SW480 (cell line): ENCODE results near the gene LRSAM1.

Source experiments
- DNase-seq: peaks from one replicate; pipeline ENCODE4 v3.0.0-alpha.2; 2016; ENCODE audit warnings: low spot score

LRSAM1 gene

GRCh38 chr9:127450830-127451607, at the start of gene LRSAM1, which contains the start of gene RPL12:
Gene LRSAM1, plus strand, starts transcription at chr9:127451510. Its CDS starts 3,018 bp downstream, at chr9:127454528.
Gene RPL12, minus strand, starts transcription at chr9:127451406. Its CDS starts 89 bp downstream, at chr9:127451317.
- peak; percentile 91 for DNase-seq

DNA sequence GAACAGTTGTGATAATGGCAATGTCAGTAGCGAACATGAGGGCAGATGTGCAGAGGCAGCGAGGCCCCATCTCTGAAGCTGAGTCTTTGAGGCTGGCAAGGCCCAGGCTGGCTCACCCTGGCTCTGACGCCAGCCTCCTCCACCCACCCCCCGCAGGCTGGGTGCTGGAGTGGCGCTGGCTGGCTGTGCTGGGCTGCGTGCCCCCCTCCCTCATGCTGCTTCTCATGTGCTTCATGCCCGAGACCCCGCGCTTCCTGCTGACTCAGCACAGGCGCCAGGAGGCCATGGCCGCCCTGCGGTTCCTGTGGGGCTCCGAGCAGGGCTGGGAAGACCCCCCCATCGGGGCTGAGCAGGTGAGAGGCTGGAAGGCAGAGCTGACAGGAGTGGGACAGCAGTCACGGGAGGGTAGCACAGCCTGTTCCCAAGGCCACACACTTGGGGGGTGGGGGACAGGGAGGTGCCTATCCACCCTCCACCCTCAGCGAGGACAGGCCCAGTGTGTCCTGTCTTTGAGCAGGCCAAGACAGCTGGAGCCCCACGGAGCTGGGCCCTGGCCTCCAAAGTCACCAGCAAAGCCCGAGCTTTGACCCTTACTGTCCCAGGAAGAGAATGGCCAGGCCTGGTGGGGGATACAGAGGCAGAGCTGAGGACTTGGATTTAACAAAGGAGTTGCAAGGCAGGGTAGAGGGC, 48.8 kb upstream of the LRSAM1 start:
- no peak for DNase-seq

GRCh38 chr9:127403507-127404192, 47.7 kb upstream of the LRSAM1 start:
- DNase-seq, result no peak

DNA sequence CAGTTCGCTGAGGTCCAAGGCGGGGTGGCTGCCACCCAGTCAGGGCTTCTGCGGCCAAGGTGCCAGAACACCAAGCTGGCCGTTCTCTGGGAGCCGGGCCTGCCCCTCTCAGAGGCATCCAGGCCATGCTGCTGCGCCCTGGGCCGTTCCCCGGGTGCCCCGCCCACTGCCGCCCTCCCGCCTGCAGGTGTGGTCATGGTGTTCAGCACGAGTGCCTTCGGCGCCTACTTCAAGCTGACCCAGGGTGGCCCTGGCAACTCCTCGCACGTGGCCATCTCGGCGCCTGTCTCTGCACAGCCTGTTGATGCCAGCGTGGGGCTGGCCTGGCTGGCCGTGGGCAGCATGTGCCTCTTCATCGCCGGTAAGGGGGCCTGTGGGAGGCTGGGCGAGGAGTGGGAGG, 46.7 kb upstream of the LRSAM1 start:
- no peak for DNase-seq

DNA sequence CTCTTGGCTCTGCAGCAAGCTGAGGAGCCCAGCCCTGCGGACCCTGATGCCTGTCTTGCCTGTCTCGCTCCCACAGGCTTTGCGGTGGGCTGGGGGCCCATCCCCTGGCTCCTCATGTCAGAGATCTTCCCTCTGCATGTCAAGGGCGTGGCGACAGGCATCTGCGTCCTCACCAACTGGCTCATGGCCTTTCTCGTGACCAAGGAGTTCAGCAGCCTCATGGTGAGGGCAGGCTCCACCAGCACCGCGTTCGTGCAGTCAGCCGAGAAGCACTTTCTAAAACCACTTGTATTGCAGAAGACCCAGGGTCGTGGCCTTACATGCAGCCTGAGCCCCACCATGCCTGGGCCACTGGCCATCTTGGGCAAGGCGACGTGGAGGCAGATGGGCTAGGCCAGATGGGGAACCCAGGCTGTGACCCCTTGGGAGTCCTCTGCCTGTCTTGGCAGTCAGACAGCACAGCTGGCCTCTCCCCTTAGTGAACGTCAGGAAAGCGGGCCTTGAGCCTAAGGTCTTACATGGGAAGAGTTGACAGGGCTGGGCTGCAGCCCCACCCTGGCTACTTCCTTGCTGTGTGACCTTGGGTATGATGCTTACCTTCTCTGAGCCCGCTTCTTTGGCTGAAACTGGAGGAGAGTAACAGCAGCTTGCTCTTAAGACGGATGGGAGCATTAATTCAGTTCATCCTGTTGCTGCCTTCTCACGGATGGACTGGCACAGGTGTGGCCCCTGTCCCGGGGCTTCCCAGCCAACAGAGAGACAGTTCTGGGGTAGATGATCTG, 45.8 kb upstream of the LRSAM1 start:
- no peak for DNase-seq

DNA sequence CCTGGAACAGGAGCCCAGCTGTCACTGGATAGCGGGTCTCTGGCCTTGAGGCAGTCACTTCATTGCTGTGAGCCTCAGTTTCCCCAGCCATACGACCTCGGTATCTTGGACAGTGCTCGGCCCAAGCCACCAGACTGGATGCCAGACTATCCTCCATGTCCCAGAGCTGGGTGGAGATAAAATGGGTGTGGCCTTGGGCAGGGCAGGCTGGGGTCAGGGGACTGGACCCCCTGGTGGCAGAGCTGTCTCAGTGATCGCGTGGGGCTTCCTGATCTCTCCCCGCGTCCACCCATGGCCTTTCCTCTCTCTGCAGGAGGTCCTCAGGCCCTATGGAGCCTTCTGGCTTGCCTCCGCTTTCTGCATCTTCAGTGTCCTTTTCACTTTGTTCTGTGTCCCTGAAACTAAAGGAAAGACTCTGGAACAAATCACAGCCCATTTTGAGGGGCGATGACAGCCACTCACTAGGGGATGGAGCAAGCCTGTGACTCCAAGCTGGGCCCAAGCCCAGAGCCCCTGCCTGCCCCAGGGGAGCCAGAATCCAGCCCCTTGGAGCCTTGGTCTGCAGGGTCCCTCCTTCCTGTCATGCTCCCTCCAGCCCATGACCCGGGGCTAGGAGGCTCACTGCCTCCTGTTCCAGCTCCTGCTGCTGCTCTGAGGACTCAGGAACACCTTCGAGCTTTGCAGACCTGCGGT, 44.4 kb upstream of the LRSAM1 start:
- no peak for DNase-seq

- DNase-seq, result no peak
These were observed 43.8 kb upstream of the LRSAM1 start for GRCh38 chr9:127407492-127407843.

- no peak for DNase-seq
These were observed 40.2 kb upstream of the LRSAM1 start for GRCh38 chr9:127411122-127411521.

DNA sequence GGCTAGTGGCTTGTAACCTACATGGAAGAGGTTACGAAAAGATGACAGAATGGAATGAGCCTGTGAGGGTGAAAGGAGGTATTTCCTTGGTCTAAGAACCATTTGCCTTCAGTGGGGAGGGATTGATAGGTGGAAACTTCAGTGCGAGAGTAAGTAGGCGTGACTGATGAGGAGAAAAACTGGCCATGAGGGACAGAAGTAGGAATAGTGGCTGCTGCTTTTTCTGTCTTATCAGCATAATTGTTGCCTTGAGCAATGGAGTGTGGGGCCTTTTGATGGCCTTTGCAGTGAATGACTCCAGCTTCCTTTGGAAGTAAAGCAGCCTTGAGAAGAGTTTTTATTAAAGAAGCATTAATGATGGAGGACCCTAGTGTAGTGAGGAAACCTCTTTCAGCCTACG, 36.2 kb upstream of the LRSAM1 start:
- DNase-seq, result no peak

DNA sequence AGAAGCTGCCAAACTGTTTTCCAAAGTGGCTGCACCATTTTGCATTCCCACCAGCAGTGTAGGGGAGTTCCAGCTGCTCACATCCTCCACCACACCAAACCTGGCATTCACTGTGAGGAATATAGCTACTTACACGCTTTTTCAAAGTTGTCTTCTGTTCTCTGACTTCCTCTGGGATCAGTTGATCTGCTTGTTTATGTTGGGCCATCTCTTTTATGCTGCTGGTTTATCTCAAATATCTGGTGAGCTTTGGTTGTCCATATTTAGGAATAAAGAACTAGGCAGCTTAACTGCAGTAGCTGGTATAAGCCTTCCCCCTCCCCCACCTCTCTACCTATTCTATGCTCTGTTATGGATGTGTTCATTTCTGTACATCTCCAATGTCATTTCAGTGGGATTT, 35.7 kb upstream of the LRSAM1 start:
- no peak for DNase-seq

DNA sequence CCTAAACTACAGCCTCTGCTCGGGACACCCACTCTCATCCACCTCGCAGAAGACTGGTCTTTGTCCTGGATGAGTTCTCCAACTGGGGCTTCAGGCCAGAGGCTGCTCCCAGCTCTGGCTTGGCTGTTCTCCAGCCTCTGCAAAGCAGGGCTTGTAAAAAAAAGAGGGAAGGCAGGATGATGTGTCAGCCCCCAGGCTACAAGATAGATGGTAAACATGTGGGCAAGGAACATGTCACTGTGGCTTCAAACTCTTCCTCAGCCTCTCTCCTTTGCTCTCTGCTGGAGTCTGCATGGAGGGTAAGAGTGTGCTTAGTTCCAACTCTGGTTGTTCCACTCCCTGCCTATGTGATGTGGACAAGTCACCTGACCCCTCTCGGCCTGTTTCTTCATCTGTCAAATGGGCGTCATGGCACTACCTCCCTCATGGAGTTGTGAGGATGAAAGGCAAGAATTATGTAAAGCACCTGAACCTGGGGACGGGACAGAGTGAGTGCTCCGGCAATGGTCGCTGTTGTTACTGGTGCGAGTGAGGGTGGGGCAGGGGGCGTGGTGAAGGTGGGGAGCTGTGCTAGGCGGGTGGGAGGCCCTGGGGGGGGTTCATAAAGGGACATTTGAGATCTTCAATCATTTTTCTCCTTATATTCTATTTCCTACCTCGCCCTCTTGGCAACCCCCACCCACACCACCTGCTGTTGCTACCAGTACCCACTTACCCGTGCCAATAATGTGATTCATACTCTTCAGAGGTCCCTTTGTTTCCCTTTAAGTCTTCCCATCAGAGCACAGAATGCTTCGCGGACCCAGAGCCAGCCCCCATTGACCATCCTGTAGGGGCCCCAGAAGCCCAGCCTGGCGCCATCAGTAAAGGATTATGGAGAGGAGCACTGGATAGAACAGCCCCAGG, 33.9 kb upstream of the LRSAM1 start:
- DNase-seq, result no peak

- peak; percentile 51 for DNase-seq
These were observed 33.3 kb upstream of the LRSAM1 start for GRCh38 chr9:127418037-127418471.

DNA sequence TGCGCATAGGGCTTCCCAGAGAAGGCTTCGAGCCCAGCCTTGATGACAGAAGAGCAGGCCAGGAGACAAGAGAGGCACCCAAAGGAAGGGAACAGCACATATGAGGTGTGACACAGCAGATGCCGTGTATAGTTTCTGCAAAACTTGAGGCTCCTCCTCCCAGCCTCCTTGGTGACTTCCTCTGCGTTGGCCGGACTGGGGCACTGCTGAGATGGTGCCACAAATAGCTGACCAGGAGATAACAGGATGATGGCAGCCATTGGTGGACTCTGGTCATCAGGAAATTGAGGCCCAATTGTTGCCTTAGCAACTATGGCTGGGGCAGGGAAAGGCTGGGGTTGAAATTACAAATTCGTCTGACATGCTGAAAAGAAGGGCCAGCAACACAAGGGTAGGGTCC, 32.0 kb upstream of the LRSAM1 start:
- DNase-seq, result no peak

- DNase-seq, result no peak
These were observed 30.3 kb upstream of the LRSAM1 start for GRCh38 chr9:127421057-127421456.

- no peak for DNase-seq
These were observed 29.1 kb upstream of the LRSAM1 start for GRCh38 chr9:127422133-127422782.

GRCh38 chr9:127422787-127423186, 28.5 kb upstream of the LRSAM1 start:
- no peak for DNase-seq

- DNase-seq, result no peak
These were observed 27.8 kb upstream of the LRSAM1 start for GRCh38 chr9:127423476-127423933.

- DNase-seq, result peak; percentile 87
These were observed 27.2 kb upstream of the LRSAM1 start, which contains the start of gene ZNF79 for GRCh38 chr9:127423934-127424675. Gene ZNF79, plus strand, starts transcription at chr9:127424382. Its CDS starts 406 bp downstream, at chr9:127424788.

DNA sequence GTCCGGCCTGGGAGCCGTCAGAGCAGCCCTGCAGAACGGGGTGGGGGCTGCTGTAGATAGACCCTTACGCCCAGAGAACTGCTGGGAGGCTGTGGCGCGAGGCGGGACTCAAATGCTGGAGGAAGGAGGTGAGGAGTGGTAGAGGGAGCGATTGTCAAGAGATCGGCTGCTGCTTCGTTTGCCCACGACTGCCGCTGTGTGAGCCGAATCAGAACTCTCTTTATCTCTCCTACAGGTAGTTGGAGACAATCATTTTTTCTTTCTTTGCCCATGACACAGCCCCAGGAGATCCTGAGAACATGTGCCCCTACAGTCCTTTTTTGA, 26.7 kb upstream of the LRSAM1 start:
- peak; percentile 38 for DNase-seq
